ENCODE measurements around the gene DST. TPM values are rescaled to one million over a fixed set of nuclear protein-coding genes. Genes with fewer than 3 reads are reported as not detected.

The DST gene
- total and polyA plus RNA-seq, 2 donors (not counting 1 experiment from before 2014, with no cell fraction given), result 1.5 to 1.9 TPM

- DNase-seq (no peak), ATAC-seq (ENCODE audit: low read depth) (no peak)
- ChIA-PET POLR2A (no interaction called here), CTCF (no interaction called here)
- no peaks in the 10 kb centered on the region for H3K36me3 ChIP-seq (replicated peaks in 1 of 2; ENCODE audit: control extremely low read depth in 1 of 2, control insufficient read depth in 1 of 2, extremely low read depth in 1 of 2, insufficient read depth in 2 of 2, low read length in 1 of 2)
- H2AFZ ChIP-seq (ENCODE audit: insufficient read depth, low read depth, low read length, poor library complexity, severe bottlenecking), result no peak overlapping the region
- intact Hi-C loops (cut with micrococcal nuclease), result no loop called here
- no peak overlapping the region for H3K4me3 Mint-ChIP-seq
- WGBS (ENCODE audit: insufficient coverage), result 95% methylated on average over 6 of the region's 13 CpGs
- H3K27me3 Mint-ChIP-seq, result no peaks in the 10 kb centered on the region
- TF ChIP-seq EZH2 (IDR thresholded peaks at IDR 0.05; ENCODE audit: borderline replicate concordance, insufficient read depth, low read depth, low read length, poor library complexity, severe bottlenecking), result no peak
- TF ChIP-seq CTCF (IDR thresholded peaks at IDR 0.05), result no peak
- H3K27me3 ChIP-seq (replicated peaks in 1 of 4; ENCODE audit: control extremely low read depth in 1 of 4, control insufficient read depth in 3 of 4, insufficient read depth in 4 of 4, low read length in 3 of 4), result no peaks in the 10 kb centered on the region
- no peaks in the 10 kb centered on the region for H3K4me1 Mint-ChIP-seq
- H3K27ac Mint-ChIP-seq, result no peak overlapping the region
- no peak overlapping the region for H3K4me2 ChIP-seq (replicated peaks; ENCODE audit: low read depth, low read length, poor library complexity, severe bottlenecking)
- H3K4me3 ChIP-seq (ENCODE audit: control extremely low read depth in 1 of 5, extremely low read depth in 1 of 5, insufficient read depth in 1 of 5, low read depth in 2 of 5, low read length in 4 of 5), result no peak overlapping the region
- no peaks in the 10 kb centered on the region for H4K20me1 ChIP-seq (ENCODE audit: control insufficient read depth, insufficient read depth, low read length, poor library complexity, severe bottlenecking)
- no peaks in the 10 kb centered on the region for H3K9me3 ChIP-seq (ENCODE audit: control extremely low read depth in 1 of 3, control insufficient read depth in 2 of 3, insufficient read depth in 1 of 3, low read length in 2 of 3)
- no peaks in the 10 kb centered on the region for H3K9me3 Mint-ChIP-seq (ENCODE audit: insufficient read depth)
- H3K27ac ChIP-seq (ENCODE audit: low read length in 2 of 2), result no peak overlapping the region
- no peaks in the 10 kb centered on the region for H3K79me2 ChIP-seq (ENCODE audit: control insufficient read depth, insufficient read depth, low read length)
- H3K4me1 ChIP-seq (ENCODE audit: control insufficient read depth in 2 of 2, insufficient read depth in 2 of 2, low read length in 2 of 2), result no peaks in the 10 kb centered on the region
- H3K9ac ChIP-seq (ENCODE audit: low read length), result no peak overlapping the region
Measured at GRCh38 chr6:56459030-56459805, 183.5 kb downstream of the DST start.

- H3K27ac ChIP-seq (ENCODE audit: low read length in 2 of 2), result no peak overlapping the region
- ChIA-PET POLR2A (no interaction called here), CTCF (no interaction called here)
- no peak overlapping the region for H3K4me2 ChIP-seq (replicated peaks; ENCODE audit: low read depth, low read length, poor library complexity, severe bottlenecking)
- no peaks in the 10 kb centered on the region for H4K20me1 ChIP-seq (ENCODE audit: control insufficient read depth, insufficient read depth, low read length, poor library complexity, severe bottlenecking)
- H3K36me3 ChIP-seq (replicated peaks in 1 of 2; ENCODE audit: control extremely low read depth in 1 of 2, control insufficient read depth in 1 of 2, extremely low read depth in 1 of 2, insufficient read depth in 2 of 2, low read length in 1 of 2), result no peaks in the 10 kb centered on the region
- Mint-ChIP-seq H3K9me3 (ENCODE audit: insufficient read depth) (no peaks in the 10 kb centered on the region), H3K4me3 (no peak overlapping the region), H3K27ac (no peak overlapping the region), H3K4me1 (no peaks in the 10 kb centered on the region), H3K27me3 (no peaks in the 10 kb centered on the region)
- no peaks in the 10 kb centered on the region for H3K27me3 ChIP-seq (replicated peaks in 1 of 4; ENCODE audit: control extremely low read depth in 1 of 4, control insufficient read depth in 3 of 4, insufficient read depth in 4 of 4, low read length in 3 of 4)
- no peaks in the 10 kb centered on the region for H3K9me3 ChIP-seq (ENCODE audit: control extremely low read depth in 1 of 3, control insufficient read depth in 2 of 3, insufficient read depth in 1 of 3, low read length in 2 of 3)
- TF ChIP-seq CTCF (IDR thresholded peaks at IDR 0.05) (no peak), EZH2 (IDR thresholded peaks at IDR 0.05; ENCODE audit: borderline replicate concordance, insufficient read depth, low read depth, low read length, poor library complexity, severe bottlenecking) (no peak)
- no peak for ATAC-seq (ENCODE audit: low read depth)
- H3K4me3 ChIP-seq (ENCODE audit: control extremely low read depth in 1 of 5, extremely low read depth in 1 of 5, insufficient read depth in 1 of 5, low read depth in 2 of 5, low read length in 4 of 5), result no peak overlapping the region
- no peaks in the 10 kb centered on the region for H3K4me1 ChIP-seq (ENCODE audit: control insufficient read depth in 2 of 2, insufficient read depth in 2 of 2, low read length in 2 of 2)
- H2AFZ ChIP-seq (ENCODE audit: insufficient read depth, low read depth, low read length, poor library complexity, severe bottlenecking), result no peak overlapping the region
- H3K79me2 ChIP-seq (ENCODE audit: control insufficient read depth, insufficient read depth, low read length), result no peaks in the 10 kb centered on the region
- no peak overlapping the region for H3K9ac ChIP-seq (ENCODE audit: low read length)
- no peak for DNase-seq
- WGBS (ENCODE audit: insufficient coverage), result no CpG with 5 or more reads among the region's 5 CpGs
- intact Hi-C loops (cut with micrococcal nuclease), result no loop called here
Measured at GRCh38 chr6:56458324-56458884, 184.3 kb downstream of the DST start.

Measured in B cell (primary cell).